Measurements from ENCODE around the gene WDR43.

GRCh38 chr2:28950941-28951630, 56.6 kb downstream of the WDR43 start:
- no peak for TF ChIP-seq CTCF (IDR thresholded peaks at IDR 0.05; ENCODE audit: low read depth, low read length)
- TF ChIP-seq POLR2A (IDR thresholded peaks at IDR 0.05; ENCODE audit: extremely low read depth, insufficient read length) = no peak
- no peak for TF ChIP-seq MAX (IDR thresholded peaks at IDR 0.05; ENCODE audit: low read depth, low read length)

Measured in NB4 (cell line).